ENCODE results near the gene CYP17A1. TPM values are rescaled to one million over a fixed set of nuclear protein-coding genes. Genes with fewer than 3 reads are reported as not detected.

CYP17A1 gene, protein sequence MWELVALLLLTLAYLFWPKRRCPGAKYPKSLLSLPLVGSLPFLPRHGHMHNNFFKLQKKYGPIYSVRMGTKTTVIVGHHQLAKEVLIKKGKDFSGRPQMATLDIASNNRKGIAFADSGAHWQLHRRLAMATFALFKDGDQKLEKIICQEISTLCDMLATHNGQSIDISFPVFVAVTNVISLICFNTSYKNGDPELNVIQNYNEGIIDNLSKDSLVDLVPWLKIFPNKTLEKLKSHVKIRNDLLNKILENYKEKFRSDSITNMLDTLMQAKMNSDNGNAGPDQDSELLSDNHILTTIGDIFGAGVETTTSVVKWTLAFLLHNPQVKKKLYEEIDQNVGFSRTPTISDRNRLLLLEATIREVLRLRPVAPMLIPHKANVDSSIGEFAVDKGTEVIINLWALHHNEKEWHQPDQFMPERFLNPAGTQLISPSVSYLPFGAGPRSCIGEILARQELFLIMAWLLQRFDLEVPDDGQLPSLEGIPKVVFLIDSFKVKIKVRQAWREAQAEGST
- not detected for total RNA-seq

DNA sequence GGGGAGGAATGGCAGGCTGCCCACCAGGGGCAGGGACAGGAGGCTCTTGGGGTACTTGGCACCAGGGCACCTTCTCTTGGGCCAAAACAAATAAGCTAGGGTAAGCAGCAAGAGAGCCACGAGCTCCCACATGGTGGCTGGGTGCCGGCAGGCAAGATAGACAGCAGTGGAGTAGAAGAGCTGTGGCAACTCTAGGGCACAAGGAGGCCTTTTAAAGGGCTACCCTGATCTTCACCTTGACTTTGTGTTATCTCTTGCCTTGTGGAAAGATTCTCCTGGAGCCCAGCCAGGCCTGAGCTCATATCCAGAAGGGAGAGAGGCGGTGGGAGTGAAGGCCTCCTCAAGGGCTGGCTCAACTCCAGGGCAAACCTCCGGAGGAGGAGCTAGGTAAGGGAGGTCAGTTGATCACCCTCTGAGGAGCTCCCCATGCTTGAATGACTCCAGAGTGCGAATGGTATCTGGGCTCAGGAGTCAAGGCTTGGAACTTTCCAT is at the start of gene CYP17A1:
TSS of gene CYP17A1 (minus strand) at position 184 of the 492 bp plus-strand sequence. CDS start at position 132, 52 bp downstream.
- TF ChIP-seq POLR2A (IDR thresholded peaks at IDR 0.05): no peak
- TF ChIP-seq, protein P1, sequence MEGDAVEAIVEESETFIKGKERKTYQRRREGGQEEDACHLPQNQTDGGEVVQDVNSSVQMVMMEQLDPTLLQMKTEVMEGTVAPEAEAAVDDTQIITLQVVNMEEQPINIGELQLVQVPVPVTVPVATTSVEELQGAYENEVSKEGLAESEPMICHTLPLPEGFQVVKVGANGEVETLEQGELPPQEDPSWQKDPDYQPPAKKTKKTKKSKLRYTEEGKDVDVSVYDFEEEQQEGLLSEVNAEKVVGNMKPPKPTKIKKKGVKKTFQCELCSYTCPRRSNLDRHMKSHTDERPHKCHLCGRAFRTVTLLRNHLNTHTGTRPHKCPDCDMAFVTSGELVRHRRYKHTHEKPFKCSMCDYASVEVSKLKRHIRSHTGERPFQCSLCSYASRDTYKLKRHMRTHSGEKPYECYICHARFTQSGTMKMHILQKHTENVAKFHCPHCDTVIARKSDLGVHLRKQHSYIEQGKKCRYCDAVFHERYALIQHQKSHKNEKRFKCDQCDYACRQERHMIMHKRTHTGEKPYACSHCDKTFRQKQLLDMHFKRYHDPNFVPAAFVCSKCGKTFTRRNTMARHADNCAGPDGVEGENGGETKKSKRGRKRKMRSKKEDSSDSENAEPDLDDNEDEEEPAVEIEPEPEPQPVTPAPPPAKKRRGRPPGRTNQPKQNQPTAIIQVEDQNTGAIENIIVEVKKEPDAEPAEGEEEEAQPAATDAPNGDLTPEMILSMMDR (IDR thresholded peaks at IDR 0.05): no peak
- DNase-seq: no peak
- no peaks in the 10 kb centered on the region for H3K27me3 ChIP-seq
- H3K4me1 ChIP-seq: peaks cover 0 to 4% (median 0%) of the 10 kb centered on the region in 4 donors
- H3K4me3 ChIP-seq: no peak within 1 kb of the TSS
- H3K36me3 ChIP-seq: no peaks in the 10 kb centered on the region
- peaks cover 0 to 18% (median 2%) of the 10 kb centered on the region in 4 donors for H3K9me3 ChIP-seq
- no peak within 1 kb of the TSS for H3K27ac ChIP-seq

DNA sequence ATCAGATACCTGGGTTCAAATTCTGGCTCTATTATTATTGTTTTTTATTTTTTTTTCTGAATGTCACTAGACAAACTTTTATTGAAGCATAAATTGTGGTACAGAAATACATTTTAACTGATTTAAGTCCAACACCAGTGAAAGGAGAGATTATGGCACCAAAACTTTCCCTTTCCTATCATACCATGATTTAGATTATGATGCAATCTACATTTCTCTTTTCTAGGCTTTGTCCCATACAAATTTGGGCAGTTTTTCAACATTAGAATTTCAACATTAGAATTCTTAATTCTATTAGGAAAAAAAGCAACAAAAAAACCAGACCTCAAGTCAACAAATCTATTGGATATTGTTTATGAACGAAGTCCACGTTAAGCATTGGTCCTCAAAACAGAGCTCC is 43.0 kb upstream of the CYP17A1 start:
- Histone ChIP-seq H3K27ac (no peak overlapping the region), H3K36me3 (no peaks in the 10 kb centered on the region), H3K9me3 (no peaks in the 10 kb centered on the region), H3K27me3 (no peaks in the 10 kb centered on the region), H3K4me1 (no peaks in the 10 kb centered on the region), H3K4me3 (no peak overlapping the region)
- no peak for TF ChIP-seq POLR2A (IDR thresholded peaks at IDR 0.05)
- TF ChIP-seq, protein P1 (IDR thresholded peaks at IDR 0.05): no peak
- DNase-seq: no peak

DNA sequence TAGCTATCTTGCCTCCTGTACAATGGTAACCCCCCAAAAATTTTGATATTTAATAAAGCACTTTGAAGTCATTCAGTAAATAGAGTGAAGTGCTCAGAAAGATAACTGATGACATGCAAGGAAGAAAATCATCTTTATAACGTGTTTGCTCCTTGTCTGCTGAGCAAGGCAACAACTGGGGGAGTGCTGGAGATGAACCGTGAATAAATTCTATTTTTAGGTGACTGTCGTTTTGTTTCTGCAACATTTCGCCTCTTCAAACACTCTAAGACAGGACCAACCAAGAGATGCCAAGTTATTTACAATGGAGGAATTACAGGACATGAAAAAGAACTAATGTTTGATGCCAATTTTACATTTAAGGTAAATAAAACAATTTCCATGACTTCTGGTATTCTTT is 41.4 kb upstream of the CYP17A1 start:
- no peak overlapping the region for H3K27ac ChIP-seq
- no peaks in the 10 kb centered on the region for H3K27me3 ChIP-seq
- no peaks in the 10 kb centered on the region for H3K9me3 ChIP-seq
- no peaks in the 10 kb centered on the region for H3K36me3 ChIP-seq
- H3K4me1 ChIP-seq: no peaks in the 10 kb centered on the region
- H3K4me3 ChIP-seq: no peak overlapping the region
- TF ChIP-seq, protein P1 (IDR thresholded peaks at IDR 0.05): no peak
- TF ChIP-seq POLR2A (IDR thresholded peaks at IDR 0.05): no peak
- no peak for DNase-seq

DNA sequence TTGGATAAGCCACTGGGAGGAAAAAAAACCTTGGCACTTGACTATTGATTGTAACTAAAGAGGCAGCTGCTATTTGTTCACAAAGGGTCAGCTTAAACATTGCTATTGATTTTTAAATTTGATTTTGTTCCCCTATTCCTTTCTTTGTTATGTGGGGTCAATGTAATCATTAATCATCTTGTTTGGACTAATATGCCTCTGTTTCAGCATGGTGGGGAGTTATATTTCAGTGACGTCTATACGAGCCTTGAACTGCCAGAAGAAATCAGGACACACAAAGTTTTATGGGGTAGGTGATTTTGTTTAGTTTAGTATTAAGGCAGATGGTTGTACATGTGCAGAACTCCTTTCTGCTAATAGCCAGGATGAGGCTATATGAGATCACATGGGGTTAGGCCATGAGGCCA is 39.5 kb upstream of the CYP17A1 start:
- TF ChIP-seq POLR2A (IDR thresholded peaks at IDR 0.05): no peak
- TF ChIP-seq, protein P1 (IDR thresholded peaks at IDR 0.05): no peak

DNA sequence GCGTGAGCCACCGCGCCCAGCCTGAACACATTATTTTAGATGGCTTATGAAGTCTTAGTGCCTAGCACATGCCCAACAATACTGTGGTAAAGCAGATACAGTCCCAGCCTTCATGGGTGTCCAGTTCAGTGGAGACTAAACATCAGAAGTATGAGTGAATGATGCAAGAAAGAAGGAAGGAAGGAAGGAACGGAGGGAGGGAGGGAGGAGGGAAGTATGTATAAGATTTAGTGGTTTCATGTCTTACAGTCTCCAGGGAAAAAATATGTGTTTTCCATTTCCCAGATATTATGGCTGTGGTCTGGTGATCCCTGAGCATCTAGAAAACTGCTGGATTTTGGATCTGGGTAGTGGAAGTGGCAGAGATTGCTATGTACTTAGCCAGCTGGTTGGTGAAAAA is 35.0 kb upstream of the CYP17A1 start:
- Histone ChIP-seq H3K36me3 (no peaks in the 10 kb centered on the region), H3K9me3 (no peaks in the 10 kb centered on the region), H3K27me3 (no peaks in the 10 kb centered on the region), H3K27ac (no peak overlapping the region), H3K4me1 (peaks cover 0 to 6% (median 0%) of the 10 kb centered on the region in 4 donors), H3K4me3 (no peak overlapping the region)
- DNase-seq: no peak
- TF ChIP-seq, protein P1 (IDR thresholded peaks at IDR 0.05): no peak
- TF ChIP-seq POLR2A (IDR thresholded peaks at IDR 0.05): no peak

More for the DNA sequence above, 39.5 kb upstream of the CYP17A1 start:
- Histone ChIP-seq H3K27me3 (no peaks in the 10 kb centered on the region), H3K27ac (no peak overlapping the region), H3K4me3 (no peak overlapping the region), H3K36me3 (no peaks in the 10 kb centered on the region), H3K4me1 (no peaks in the 10 kb centered on the region), H3K9me3 (no peaks in the 10 kb centered on the region)
- DNase-seq: no peak
